Measurements from ENCODE around the gene BNIP3.

Gene BNIP3

GRCh38 chr10:131938681-131939080, 43.0 kb downstream of the BNIP3 start (continued):
- TF ChIP-seq ZNF639 (tag by site-specific recombination; IDR thresholded peaks at IDR 0.05) (no peak), ZNF549 (tag by site-specific recombination; IDR thresholded peaks at IDR 0.05) (no peak), ZNF645 (tag by site-specific recombination; IDR thresholded peaks at IDR 0.05) (no peak)

- Histone ChIP-seq H3K9me3 (ENCODE audit: control insufficient read depth, insufficient read depth, low read depth, low read length) (no peaks in the 10 kb centered on the region), H3K27ac (ENCODE audit: extremely low read depth, low read depth, low read length) (no peak overlapping the region), H3K4me3 (ENCODE audit: low read depth, low read length) (no peak overlapping the region), H3K4me1 (ENCODE audit: control insufficient read depth, insufficient read depth, low read length) (no peaks in the 10 kb centered on the region), H3K36me3 (ENCODE audit: control insufficient read depth in 2 of 2, insufficient read depth in 1 of 2, low read length in 2 of 2) (peaks cover 15 to 77% of the 10 kb centered on the region in 2 experiments)
- TF ChIP-seq ZNF148 (tag by site-specific recombination; IDR thresholded peaks at IDR 0.05; ENCODE audit: borderline replicate concordance): no peak
- no peak for TF ChIP-seq FEZF1 (tag by site-specific recombination; IDR thresholded peaks at IDR 0.05)
- no peak for TF ChIP-seq ZNF639 (tag by site-specific recombination; IDR thresholded peaks at IDR 0.05)
- no peak for TF ChIP-seq ZSCAN30 (tag by site-specific recombination; IDR thresholded peaks at IDR 0.05)
- TF ChIP-seq ZNF701 (tag by site-specific recombination; IDR thresholded peaks at IDR 0.05): no peak
- TF ChIP-seq KLF7 (tag by site-specific recombination; IDR thresholded peaks at IDR 0.05; ENCODE audit: borderline replicate concordance): no peak
- no peak for TF ChIP-seq ZNF10 (tag by site-specific recombination; IDR thresholded peaks at IDR 0.05)
- TF ChIP-seq ZNF792 (tag by site-specific recombination; IDR thresholded peaks at IDR 0.05): no peak
- POLR2A ChIA-PET: no interaction called here
- CTCF ChIA-PET: no interaction called here
Measured at GRCh38 chr10:131937836-131938235, 43.9 kb downstream of the BNIP3 start.

GRCh38 chr10:131936736-131937135, 45.0 kb downstream of the BNIP3 start:
- CTCF ChIA-PET: interaction anchor here (0.7 kb wide), 1 partner anchor 63 kb away, joined by 3 read pairs; no protein-coding TSS in a partner anchor
- peaks cover 11 to 72% of the 10 kb centered on the region in 2 experiments for H3K36me3 ChIP-seq (ENCODE audit: control insufficient read depth in 2 of 2, insufficient read depth in 1 of 2, low read length in 2 of 2)
- no peak for TF ChIP-seq ZNF366 (tag by site-specific recombination; conservative IDR thresholded peaks at IDR 0.05)
- TF ChIP-seq MZF1 (tag by site-specific recombination; IDR thresholded peaks at IDR 0.05; ENCODE audit: borderline replicate concordance): no peak
- no peak for TF ChIP-seq TSHZ1 (tag by site-specific recombination; IDR thresholded peaks at IDR 0.05; ENCODE audit: borderline replicate concordance)
- no peak for TF ChIP-seq TRIM28 (IDR thresholded peaks at IDR 0.05; ENCODE audit: borderline replicate concordance, low read length)
- no peak for TF ChIP-seq ZNF391 (tag by site-specific recombination; IDR thresholded peaks at IDR 0.05; ENCODE audit: borderline replicate concordance, low read depth)
- no peak for TF ChIP-seq KLF17 (tag by site-specific recombination; IDR thresholded peaks at IDR 0.05)
- no peak for TF ChIP-seq ZNF121 (tag by site-specific recombination; IDR thresholded peaks at IDR 0.05)
- TF ChIP-seq PBX3 (CRISPR knock-in tag; IDR thresholded peaks at IDR 0.05): no peak
- no peak for TF ChIP-seq ZNF747 (tag by site-specific recombination; IDR thresholded peaks at IDR 0.05)
- TF ChIP-seq ZNF596 (tag by site-specific recombination; IDR thresholded peaks at IDR 0.05): no peak
- no peak for TF ChIP-seq ZNF626 (tag by site-specific recombination; IDR thresholded peaks at IDR 0.05)
- no peak for TF ChIP-seq YY2 (tag by site-specific recombination; IDR thresholded peaks at IDR 0.05)

More at GRCh38 chr10:131936736-131937135, 45.0 kb downstream of the BNIP3 start:
- Histone ChIP-seq H3K27ac (ENCODE audit: extremely low read depth, low read depth, low read length) (no peak overlapping the region), H3K4me1 (ENCODE audit: control insufficient read depth, insufficient read depth, low read length) (no peaks in the 10 kb centered on the region), H3K9me3 (ENCODE audit: control insufficient read depth, insufficient read depth, low read depth, low read length) (no peaks in the 10 kb centered on the region), H3K4me3 (ENCODE audit: low read depth, low read length) (no peak overlapping the region)
- POLR2A ChIA-PET: no interaction called here

Measured in HEK293 (cell line).